ENCODE results near the gene AZIN2. TPM values are rescaled to one million over a fixed set of nuclear protein-coding genes. Genes with fewer than 3 reads are reported as not detected.

The AZIN2 gene
- polyA plus RNA-seq (2013, experiment 1 of 2), result 0.15 TPM
- polyA plus RNA-seq (2013, experiment 2 of 2), result 0.36 TPM

DNA sequence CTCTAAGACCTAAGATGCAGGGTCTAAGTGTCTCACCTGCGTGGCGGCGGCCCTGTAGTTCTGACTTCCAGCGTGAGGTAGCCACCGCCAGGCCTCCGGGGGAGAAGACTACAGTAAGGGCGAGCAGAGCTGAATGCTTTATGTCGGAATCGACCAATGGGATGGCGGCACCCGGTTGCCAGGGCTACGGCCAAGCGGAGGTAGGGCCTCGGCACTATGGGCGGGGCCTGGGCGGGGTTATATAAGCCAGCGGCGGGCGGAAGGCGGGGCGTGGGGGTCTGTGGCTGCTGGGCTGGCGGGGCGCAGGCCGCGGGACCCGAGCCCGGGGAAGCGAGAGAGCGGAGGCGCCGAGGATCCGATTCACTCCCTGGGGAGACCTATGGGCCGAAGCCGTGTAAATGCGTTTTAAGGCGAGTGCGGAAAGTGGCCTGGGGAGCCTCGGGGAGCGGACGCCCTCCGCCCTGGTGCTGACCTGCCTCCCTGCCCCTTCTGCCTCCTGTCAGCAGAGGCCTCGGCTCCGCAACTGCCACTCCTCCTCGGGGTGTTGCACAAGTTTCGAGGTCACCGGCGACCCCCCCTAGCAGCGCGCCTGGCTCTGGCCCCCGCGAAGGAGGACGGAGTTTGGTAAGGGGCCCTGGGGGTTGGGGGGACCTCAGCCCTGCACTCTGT is at the start of gene AZIN2:
TSS of gene AZIN2 (plus strand) at position 269 of the 669 bp plus-strand sequence. CDS start 1,097 bp downstream, outside the sequence.
- H3K27ac ChIP-seq (ENCODE audit: low read depth, low read length), result no peak within 1 kb of the TSS
- no peak within 1 kb of the TSS for H2AK5ac ChIP-seq (ENCODE audit: low read length)
- no peak within 1 kb of the TSS for H3K4ac ChIP-seq (ENCODE audit: low read depth, low read length)
- peak; percentile 97 for DNase-seq
- WGBS (ENCODE audit: extremely low coverage, insufficient coverage, low lambda C conversion rate), result no CpG with 5 or more reads among the region's 52 CpGs
- H3K18ac ChIP-seq (ENCODE audit: low read length), result no peak within 1 kb of the TSS
- H4K8ac ChIP-seq (ENCODE audit: low read depth, low read length), result no peak within 1 kb of the TSS
- H2BK5ac ChIP-seq (ENCODE audit: low read length), result no peak within 1 kb of the TSS
- H3K4me1 ChIP-seq (ENCODE audit: control insufficient read depth, low read depth, low read length), result no peaks in the 10 kb centered on the region
- H3K79me1 ChIP-seq (ENCODE audit: low read length), result no peaks in the 10 kb centered on the region
- H3K36me3 ChIP-seq (ENCODE audit: control insufficient read depth, insufficient read depth, low read length), result no peaks in the 10 kb centered on the region
- no peak within 1 kb of the TSS for H2BK15ac ChIP-seq (replicated peaks; ENCODE audit: low read depth)
- no peaks in the 10 kb centered on the region for H3K79me2 ChIP-seq (ENCODE audit: control insufficient read depth, insufficient read depth, low read length)
- H3K27me3 ChIP-seq (ENCODE audit: insufficient read depth, low read length, poor library complexity), result peaks cover 11% of the 10 kb centered on the region
- peak within 1 kb of the TSS; percentile 70 for H3K9ac ChIP-seq (ENCODE audit: low read length)
- peak within 1 kb of the TSS; percentile 73 for H3K4me2 ChIP-seq (ENCODE audit: low read length)
- no peak within 1 kb of the TSS for H3K23ac ChIP-seq (ENCODE audit: low read length)
- no peak within 1 kb of the TSS for H2BK120ac ChIP-seq (ENCODE audit: low read depth, low read length)
- H3K4me3 ChIP-seq (ENCODE audit: low read length), result peak within 1 kb of the TSS; percentile 63
- peak within 1 kb of the TSS; percentile 91 for H3K56ac ChIP-seq (ENCODE audit: low read length)
- H4K5ac ChIP-seq (ENCODE audit: low read length), result no peak within 1 kb of the TSS

DNA sequence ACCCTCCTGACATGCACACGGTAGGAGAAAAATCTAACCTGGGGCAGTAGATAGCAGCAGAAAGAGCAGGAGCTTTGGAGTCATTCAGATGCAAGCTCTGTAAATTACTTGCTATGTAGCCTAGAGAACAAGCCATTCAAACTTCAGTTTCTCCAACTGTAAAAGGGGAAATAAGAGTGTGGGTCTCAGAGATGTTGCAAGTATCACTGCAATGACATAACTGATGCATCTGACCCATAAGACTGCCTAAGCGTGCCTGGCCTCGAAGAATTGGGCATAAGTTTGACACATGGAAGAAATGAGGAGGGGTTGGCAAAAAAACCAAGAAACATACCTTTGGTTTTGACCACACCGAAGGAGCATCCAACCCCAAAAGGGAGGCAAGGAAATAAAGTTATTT is 49.4 kb upstream of the AZIN2 start:
- H3K4me1 ChIP-seq (ENCODE audit: control insufficient read depth, low read depth, low read length), result peaks cover 9% of the 10 kb centered on the region
- H2BK15ac ChIP-seq (replicated peaks; ENCODE audit: low read depth), result no peak overlapping the region
- H3K4me2 ChIP-seq (ENCODE audit: low read length), result no peak overlapping the region
- no peak overlapping the region for H3K23ac ChIP-seq (ENCODE audit: low read length)
- no peaks in the 10 kb centered on the region for H3K36me3 ChIP-seq (ENCODE audit: control insufficient read depth, insufficient read depth, low read length)
- H3K56ac ChIP-seq (ENCODE audit: low read length), result no peak overlapping the region
- no peak overlapping the region for H2BK120ac ChIP-seq (ENCODE audit: low read depth, low read length)
- no peak overlapping the region for H3K4ac ChIP-seq (ENCODE audit: low read depth, low read length)
- no peak for DNase-seq
- H3K79me2 ChIP-seq (ENCODE audit: control insufficient read depth, insufficient read depth, low read length), result peaks cover 66% of the 10 kb centered on the region
- no peak overlapping the region for H3K9ac ChIP-seq (ENCODE audit: low read length)
- H2AK5ac ChIP-seq (ENCODE audit: low read length), result no peak overlapping the region
- H3K27me3 ChIP-seq (ENCODE audit: insufficient read depth, low read length, poor library complexity), result no peaks in the 10 kb centered on the region
- H4K8ac ChIP-seq (ENCODE audit: low read depth, low read length), result no peak overlapping the region
- peaks cover 20% of the 10 kb centered on the region for H3K79me1 ChIP-seq (ENCODE audit: low read length)
- no peak overlapping the region for H3K18ac ChIP-seq (ENCODE audit: low read length)
- WGBS (ENCODE audit: extremely low coverage, insufficient coverage, low lambda C conversion rate), result no CpG with 5 or more reads among the region's 4 CpGs
- no peak overlapping the region for H2BK5ac ChIP-seq (ENCODE audit: low read length)
- no peak overlapping the region for H3K4me3 ChIP-seq (ENCODE audit: low read length)
- H4K5ac ChIP-seq (ENCODE audit: low read length), result no peak overlapping the region
- no peak overlapping the region for H3K27ac ChIP-seq (ENCODE audit: low read depth, low read length)

DNA sequence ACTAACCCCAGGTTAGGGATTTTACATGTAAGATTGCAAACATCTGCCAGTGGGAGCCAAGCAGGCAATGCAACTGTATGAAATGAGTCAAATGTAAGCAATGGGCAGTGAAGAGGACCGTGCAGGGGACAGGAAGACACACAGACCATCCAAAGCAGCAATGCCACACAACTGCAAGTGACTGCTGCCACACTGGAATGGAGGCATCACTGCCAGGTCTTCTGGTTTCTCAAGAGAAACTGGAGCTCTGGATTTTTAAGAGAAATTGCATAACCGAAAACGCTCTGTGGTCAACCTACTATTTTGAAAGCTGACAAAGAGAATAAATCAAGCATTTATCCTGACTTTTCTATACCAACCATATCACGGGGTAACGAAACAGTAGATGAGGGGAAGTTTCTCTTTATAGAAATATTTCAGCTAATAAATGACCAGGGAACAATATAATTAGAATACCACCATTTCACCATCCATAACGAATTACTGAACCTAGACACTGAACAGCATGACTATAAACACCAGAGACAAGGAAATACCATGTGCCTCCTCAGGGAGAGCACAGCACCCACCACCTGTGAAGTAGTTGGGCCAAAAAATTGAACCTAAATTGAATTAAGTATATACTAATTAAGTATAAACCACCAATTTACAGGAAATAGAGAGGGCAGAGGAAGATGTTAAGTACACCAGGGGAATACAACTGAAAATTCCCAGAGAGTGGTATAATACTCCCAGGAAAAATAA is 48.7 kb upstream of the AZIN2 start:
- H3K27me3 ChIP-seq (ENCODE audit: insufficient read depth, low read length, poor library complexity), result no peaks in the 10 kb centered on the region
- H3K9ac ChIP-seq (ENCODE audit: low read length), result no peak overlapping the region
- no peak overlapping the region for H3K27ac ChIP-seq (ENCODE audit: low read depth, low read length)
- H3K36me3 ChIP-seq (ENCODE audit: control insufficient read depth, insufficient read depth, low read length), result no peaks in the 10 kb centered on the region
- H3K18ac ChIP-seq (ENCODE audit: low read length), result no peak overlapping the region
- H3K4me1 ChIP-seq (ENCODE audit: control insufficient read depth, low read depth, low read length), result peaks cover 9% of the 10 kb centered on the region
- peaks cover 66% of the 10 kb centered on the region for H3K79me2 ChIP-seq (ENCODE audit: control insufficient read depth, insufficient read depth, low read length)
- H2BK15ac ChIP-seq (replicated peaks; ENCODE audit: low read depth), result no peak overlapping the region
- no peak for DNase-seq
- H3K4ac ChIP-seq (ENCODE audit: low read depth, low read length), result no peak overlapping the region
- H3K23ac ChIP-seq (ENCODE audit: low read length), result no peak overlapping the region
- H2AK5ac ChIP-seq (ENCODE audit: low read length), result no peak overlapping the region
- H3K56ac ChIP-seq (ENCODE audit: low read length), result no peak overlapping the region
- no peak overlapping the region for H3K4me3 ChIP-seq (ENCODE audit: low read length)
- no peak overlapping the region for H4K5ac ChIP-seq (ENCODE audit: low read length)
- no peak overlapping the region for H4K8ac ChIP-seq (ENCODE audit: low read depth, low read length)
- H3K4me2 ChIP-seq (ENCODE audit: low read length), result no peak overlapping the region
- peaks cover 20% of the 10 kb centered on the region for H3K79me1 ChIP-seq (ENCODE audit: low read length)
- no peak overlapping the region for H2BK5ac ChIP-seq (ENCODE audit: low read length)
- WGBS (ENCODE audit: extremely low coverage, insufficient coverage, low lambda C conversion rate), result no CpG with 5 or more reads among the region's 6 CpGs
- H2BK120ac ChIP-seq (ENCODE audit: low read depth, low read length), result no peak overlapping the region

DNA sequence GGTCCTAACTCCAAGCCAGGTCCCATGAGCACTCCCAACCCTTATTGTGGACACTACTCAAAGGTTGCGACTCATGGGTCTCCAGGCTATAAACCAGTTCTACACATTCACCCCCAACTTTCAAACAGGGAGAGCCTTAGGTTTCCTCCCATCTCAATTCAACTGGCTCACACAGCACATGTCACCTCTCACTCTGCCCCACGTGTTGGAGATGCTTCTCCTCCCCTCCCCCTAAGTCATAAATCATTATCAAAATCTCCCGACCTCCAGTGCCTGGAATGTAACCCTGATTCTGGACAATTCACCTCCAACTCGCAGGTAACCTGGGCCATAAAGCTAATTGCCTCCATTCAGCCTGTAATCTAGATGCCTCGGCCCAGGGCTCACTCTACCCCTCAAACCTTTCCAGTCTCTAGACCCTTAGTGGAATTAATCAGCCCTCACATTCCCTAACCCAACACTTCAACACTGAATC is 44.9 kb upstream of the AZIN2 start:
- Histone ChIP-seq H4K8ac (ENCODE audit: low read depth, low read length) (no peak overlapping the region), H2BK120ac (ENCODE audit: low read depth, low read length) (no peak overlapping the region), H2BK5ac (ENCODE audit: low read length) (no peak overlapping the region), H3K27me3 (ENCODE audit: insufficient read depth, low read length, poor library complexity) (no peaks in the 10 kb centered on the region), H3K27ac (ENCODE audit: low read depth, low read length) (no peak overlapping the region), H2BK15ac (replicated peaks; ENCODE audit: low read depth) (no peak overlapping the region), H3K56ac (ENCODE audit: low read length) (peak overlapping the region; percentile 86), H3K4me3 (ENCODE audit: low read length) (peak overlapping the region; percentile 89), H2AK5ac (ENCODE audit: low read length) (no peak overlapping the region), H3K18ac (ENCODE audit: low read length) (no peak overlapping the region), H3K4ac (ENCODE audit: low read depth, low read length) (no peak overlapping the region), H4K5ac (ENCODE audit: low read length) (no peak overlapping the region), H3K36me3 (ENCODE audit: control insufficient read depth, insufficient read depth, low read length) (no peaks in the 10 kb centered on the region), H3K79me1 (ENCODE audit: low read length) (peaks cover 12% of the 10 kb centered on the region), H3K79me2 (ENCODE audit: control insufficient read depth, insufficient read depth, low read length) (peaks cover 37% of the 10 kb centered on the region), H3K23ac (ENCODE audit: low read length) (peak overlapping the region; percentile 48), H3K4me1 (ENCODE audit: control insufficient read depth, low read depth, low read length) (peaks cover 3% of the 10 kb centered on the region), H3K4me2 (ENCODE audit: low read length) (peak overlapping the region; percentile 93), H3K9ac (ENCODE audit: low read length) (peak overlapping the region; percentile 88)
- DNase-seq, result peak; percentile 54
- WGBS (ENCODE audit: extremely low coverage, insufficient coverage, low lambda C conversion rate), result no CpG with 5 or more reads among the region's 5 CpGs

DNA sequence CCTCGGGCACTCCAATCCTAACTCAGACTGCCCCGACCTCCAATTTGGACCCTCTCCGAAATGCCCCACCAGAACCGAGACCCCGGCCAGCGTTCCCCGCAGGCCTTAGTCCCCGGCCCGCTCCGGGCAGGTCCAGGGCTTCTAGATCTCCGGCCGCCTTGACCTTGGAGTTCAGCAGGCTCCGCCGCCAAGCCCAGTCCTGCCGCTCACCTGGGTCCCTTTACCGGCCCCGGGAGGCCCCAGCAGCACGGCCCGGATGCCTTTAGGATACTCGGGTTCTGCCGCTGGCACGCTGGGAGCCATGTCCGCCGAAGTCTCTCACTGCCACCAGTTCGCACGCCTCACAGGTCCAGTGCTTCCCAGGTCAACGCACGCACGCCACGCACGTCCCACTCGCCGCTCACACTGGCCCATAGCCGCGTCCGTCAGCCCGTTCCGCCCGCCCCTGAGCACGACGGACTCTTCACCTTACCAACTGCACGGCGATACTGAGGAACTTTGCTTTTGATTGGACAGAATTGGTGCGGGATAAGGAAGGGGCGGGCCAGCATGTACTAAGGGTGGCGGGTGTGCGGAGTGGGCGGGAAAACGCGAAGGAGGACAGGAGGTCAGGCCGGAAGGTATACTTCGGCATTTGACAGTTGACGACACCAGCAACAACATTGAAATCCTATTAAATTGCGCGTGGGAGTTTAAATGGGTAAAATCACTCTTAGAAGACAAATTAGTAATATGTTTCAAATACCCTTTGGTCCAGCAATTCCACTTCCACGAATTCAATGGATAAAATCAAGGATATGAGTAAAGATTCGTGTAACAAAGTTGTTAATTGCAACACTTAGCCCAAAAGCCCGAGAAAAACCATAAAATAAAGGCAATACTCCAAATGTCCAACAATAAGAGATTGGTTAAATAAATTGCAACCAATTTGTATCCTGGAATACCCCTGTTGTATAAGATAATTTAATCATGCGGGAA is 44.1 kb upstream of the AZIN2 start, which contains the start of gene AK2:
TSS of gene AK2 (minus strand) at position 358 of the 978 bp plus-strand sequence. CDS start at position 303, 55 bp downstream.
- H2BK15ac ChIP-seq (replicated peaks; ENCODE audit: low read depth), result no peak within 1 kb of the TSS
- peak within 1 kb of the TSS; percentile 56 for H3K4ac ChIP-seq (ENCODE audit: low read depth, low read length)
- peaks cover 3% of the 10 kb centered on the region for H3K4me1 ChIP-seq (ENCODE audit: control insufficient read depth, low read depth, low read length)
- H3K18ac ChIP-seq (ENCODE audit: low read length), result peak within 1 kb of the TSS; percentile 7
- H2BK5ac ChIP-seq (ENCODE audit: low read length), result no peak within 1 kb of the TSS
- H2BK120ac ChIP-seq (ENCODE audit: low read depth, low read length), result no peak within 1 kb of the TSS
- H3K4me3 ChIP-seq (ENCODE audit: low read length), result peak within 1 kb of the TSS; percentile 89
- H3K9ac ChIP-seq (ENCODE audit: low read length), result peak within 1 kb of the TSS; percentile 88
- H3K4me2 ChIP-seq (ENCODE audit: low read length), result peak within 1 kb of the TSS; percentile 93
- WGBS (ENCODE audit: extremely low coverage, insufficient coverage, low lambda C conversion rate), result no CpG with 5 or more reads among the region's 59 CpGs
- H4K8ac ChIP-seq (ENCODE audit: low read depth, low read length), result no peak within 1 kb of the TSS
- no peaks in the 10 kb centered on the region for H3K27me3 ChIP-seq (ENCODE audit: insufficient read depth, low read length, poor library complexity)
- H3K27ac ChIP-seq (ENCODE audit: low read depth, low read length), result no peak within 1 kb of the TSS
- peak; percentile 99 for DNase-seq
- no peaks in the 10 kb centered on the region for H3K36me3 ChIP-seq (ENCODE audit: control insufficient read depth, insufficient read depth, low read length)
- no peak within 1 kb of the TSS for H2AK5ac ChIP-seq (ENCODE audit: low read length)
- peak within 1 kb of the TSS; percentile 48 for H3K23ac ChIP-seq (ENCODE audit: low read length)
- peaks cover 32% of the 10 kb centered on the region for H3K79me2 ChIP-seq (ENCODE audit: control insufficient read depth, insufficient read depth, low read length)
- peak within 1 kb of the TSS; percentile 86 for H3K56ac ChIP-seq (ENCODE audit: low read length)
- no peak within 1 kb of the TSS for H4K5ac ChIP-seq (ENCODE audit: low read length)
- peaks cover 11% of the 10 kb centered on the region for H3K79me1 ChIP-seq (ENCODE audit: low read length)

Data from mesendoderm (in vitro differentiated cells).